ENCODE measurements around the gene RDH11. TPM values are rescaled to one million over a fixed set of nuclear protein-coding genes. Genes with fewer than 3 reads are reported as not detected.

The RDH11 gene
- total RNA-seq, 4 donors from 2014 or later: 35.6 to 74.6 (median 48.0) TPM

GRCh38 chr14:67652189-67652588 is 43.4 kb downstream of the RDH11 start:
- no peaks in the 10 kb centered on the region for H3K9me3 ChIP-seq
- intact Hi-C loops (cut with DNase I): no loop called here
- H3K4me3 ChIP-seq: no peak overlapping the region
- H3K36me3 ChIP-seq: peaks cover 18 to 100% (median 28%) of the 10 kb centered on the region in 3 donors
- no peaks in the 10 kb centered on the region for H3K27me3 ChIP-seq
- no peak for TF ChIP-seq POLR2A (IDR thresholded peaks at IDR 0.05)
- TF ChIP-seq CTCF (IDR thresholded peaks at IDR 0.05): no peak
- DNase-seq: no peak
- 73% methylated on average over 1 of the region's 1 CpG; no CpG with 5 or more reads in 1 of the 2 donors for WGBS, 2 donors
- no peaks in the 10 kb centered on the region for H3K4me1 ChIP-seq
- H3K27ac ChIP-seq: no peak overlapping the region

- intact Hi-C loops (cut with DNase I): no loop called here
- Histone ChIP-seq H3K4me3 (no peak overlapping the region), H3K9me3 (no peaks in the 10 kb centered on the region), H3K27ac (no peak overlapping the region), H3K36me3 (peaks cover 18 to 100% (median 25%) of the 10 kb centered on the region in 3 donors), H3K27me3 (no peaks in the 10 kb centered on the region), H3K4me1 (no peaks in the 10 kb centered on the region)
- WGBS, 2 donors: 40 to 67% methylated on average over 1 to 2 of the region's 2 CpGs
- DNase-seq: no peak
- TF ChIP-seq CTCF (IDR thresholded peaks at IDR 0.05) (no peak), POLR2A (IDR thresholded peaks at IDR 0.05) (no peak)
These were observed 44.9 kb downstream of the RDH11 start for GRCh38 chr14:67650694-67651093.

- DNase-seq: no peak
- Histone ChIP-seq H3K36me3 (peaks cover 18 to 100% (median 24%) of the 10 kb centered on the region in 3 donors), H3K27ac (no peak overlapping the region), H3K4me1 (no peaks in the 10 kb centered on the region), H3K9me3 (no peaks in the 10 kb centered on the region), H3K4me3 (no peak overlapping the region), H3K27me3 (no peaks in the 10 kb centered on the region)
- intact Hi-C loops (cut with DNase I): no loop called here
- 88 to 89% methylated on average over 1 of the region's 1 CpG for WGBS, 2 donors
- TF ChIP-seq POLR2A (IDR thresholded peaks at IDR 0.05): no peak
- TF ChIP-seq CTCF (IDR thresholded peaks at IDR 0.05): no peak
These were observed 45.4 kb downstream of the RDH11 start for GRCh38 chr14:67650151-67650550.

- no peaks in the 10 kb centered on the region for H3K9me3 ChIP-seq
- DNase-seq: no peak
- H3K36me3 ChIP-seq: peaks cover 10 to 62% (median 14%) of the 10 kb centered on the region in 3 donors
- 72 to 90% methylated on average over 3 of the region's 3 CpGs for WGBS, 2 donors
- H3K4me1 ChIP-seq: no peaks in the 10 kb centered on the region
- H3K27ac ChIP-seq: no peak overlapping the region
- TF ChIP-seq POLR2A (IDR thresholded peaks at IDR 0.05) (no peak), CTCF (IDR thresholded peaks at IDR 0.05) (no peak)
- H3K27me3 ChIP-seq: no peaks in the 10 kb centered on the region
- H3K4me3 ChIP-seq: no peak overlapping the region
- intact Hi-C loops (cut with DNase I): no loop called here
These were observed 49.4 kb downstream of the RDH11 start for GRCh38 chr14:67646131-67646530.

- Histone ChIP-seq H3K4me3 (no peak overlapping the region), H3K36me3 (peaks cover 10 to 55% (median 14%) of the 10 kb centered on the region in 3 donors), H3K9me3 (no peaks in the 10 kb centered on the region), H3K27me3 (no peaks in the 10 kb centered on the region), H3K4me1 (no peaks in the 10 kb centered on the region), H3K27ac (no peak overlapping the region)
- 74 to 78% methylated on average over 5 of the region's 5 CpGs for WGBS, 2 donors
- TF ChIP-seq CTCF (IDR thresholded peaks at IDR 0.05) (no peak), POLR2A (IDR thresholded peaks at IDR 0.05) (no peak)
- no peak for DNase-seq
- intact Hi-C loops (cut with DNase I): no loop called here
These were observed 50.1 kb downstream of the RDH11 start for GRCh38 chr14:67645414-67645813.

All from esophagus squamous epithelium (tissue), 5 donors.